Uterus (tissue), 4 donors: ENCODE measurements around the gene KCTD11. TPM values are rescaled to one million over a fixed set of nuclear protein-coding genes. Genes with fewer than 3 reads are reported as not detected.

Experiments used
- DNase-seq, 2 donors: peaks; one replicate each; pipeline ENCODE4 v3.0.0-alpha.2; 2019 to 2020
- H3K27ac ChIP-seq, 2 donors: fragments of 200-600 bp; sonication (generic); 1 replicate in 1 of 2; 2 replicates in 1 of 2; pipeline ENCODE4 v1.5.1; 2016 to 2018
- H3K27me3 ChIP-seq, 2 donors: fragments of 200-600 bp; sonication (generic); one replicate each; pipeline ENCODE4 v1.5.1; 2018 to 2019; ENCODE audit warnings: control low read depth in 1 of 2
- H3K36me3 ChIP-seq, 2 donors: fragments of 200-600 bp; sonication (generic); one replicate each; pipeline ENCODE4 v1.5.1; 2019; ENCODE audit warnings: control low read depth in 1 of 2
- H3K4me1 ChIP-seq, 2 donors: fragments of 200-600 bp; sonication (generic); one replicate each; pipeline ENCODE4 v1.5.1; 2018 to 2019; ENCODE audit warnings: control low read depth in 1 of 2
- H3K4me3 ChIP-seq, 2 donors: fragments of 200-600 bp; sonication (generic); 1 replicate in 1 of 2; 2 replicates in 1 of 2; pipeline ENCODE4 v1.5.1; 2018 to 2019; ENCODE audit warnings: mild to moderate bottlenecking in 1 of 2
- H3K9me3 ChIP-seq, 2 donors: fragments of 200-600 bp; sonication (generic); one replicate each; pipeline ENCODE4 v1.5.1; 2019; ENCODE audit warnings: control low read depth in 1 of 2
- POLR2A ChIP-seq, 2 donors: fragments of 450-650 bp; IDR thresholded peaks; one replicate each; pipeline ENCODE4 v1.6.1; 2016; ENCODE audit warnings: antibody characterized with exemption in 2 of 2, mild to moderate bottlenecking in 1 of 2, moderate library complexity in 1 of 2
- intact Hi-C: fragments of 100-400 bp; cut with DNase I; formaldehyde crosslinking; loops from one replicate; pipeline ENCODE4 v1.15.1; 2023; ENCODE audit warnings: low total_unique reads
- total RNA-seq, 4 donors: library from RNA; depleted of rRNA in 3 of 4; stranded (reverse); fragments of >200 nt in 3 of 4; gene quantifications; one replicate each; pipeline versions ENCODE4 v1.1.0 to v1.2.4, GENCODE V29; 2014 to 2023
- TF ChIP-seq, protein P1 (sequence below), 4 experiments: fragments of 200-600 bp in 2 of 4; fragments of 450-650 bp in 2 of 4; sonication (generic) in 2 of 4; IDR thresholded peaks; one replicate each; pipeline ENCODE4 v1.5.1; 2016 to 2019; ENCODE audit warnings: antibody characterized with exemption in 4 of 4, mild to moderate bottlenecking in 2 of 4, moderate library complexity in 1 of 4
- donor health status: DM: yes; HTN: yes; CAD: no.

The KCTD11 gene
- total RNA-seq, 4 donors from 2014 or later, result 2.6 to 14.7 (median 7.2) TPM

- Histone ChIP-seq H3K4me3 (peak overlapping the region; percentile 64 to 100), H3K36me3 (no peaks in the 10 kb centered on the region), H3K27me3 (no peaks in the 10 kb centered on the region), H3K4me1 (peaks cover 10 to 17% of the 10 kb centered on the region in 2 donors), H3K27ac (peak overlapping the region; percentile 98 to 99), H3K9me3 (no peaks in the 10 kb centered on the region)
- DNase-seq, result peak; percentile 69 to 74
- TF ChIP-seq, protein P1, sequence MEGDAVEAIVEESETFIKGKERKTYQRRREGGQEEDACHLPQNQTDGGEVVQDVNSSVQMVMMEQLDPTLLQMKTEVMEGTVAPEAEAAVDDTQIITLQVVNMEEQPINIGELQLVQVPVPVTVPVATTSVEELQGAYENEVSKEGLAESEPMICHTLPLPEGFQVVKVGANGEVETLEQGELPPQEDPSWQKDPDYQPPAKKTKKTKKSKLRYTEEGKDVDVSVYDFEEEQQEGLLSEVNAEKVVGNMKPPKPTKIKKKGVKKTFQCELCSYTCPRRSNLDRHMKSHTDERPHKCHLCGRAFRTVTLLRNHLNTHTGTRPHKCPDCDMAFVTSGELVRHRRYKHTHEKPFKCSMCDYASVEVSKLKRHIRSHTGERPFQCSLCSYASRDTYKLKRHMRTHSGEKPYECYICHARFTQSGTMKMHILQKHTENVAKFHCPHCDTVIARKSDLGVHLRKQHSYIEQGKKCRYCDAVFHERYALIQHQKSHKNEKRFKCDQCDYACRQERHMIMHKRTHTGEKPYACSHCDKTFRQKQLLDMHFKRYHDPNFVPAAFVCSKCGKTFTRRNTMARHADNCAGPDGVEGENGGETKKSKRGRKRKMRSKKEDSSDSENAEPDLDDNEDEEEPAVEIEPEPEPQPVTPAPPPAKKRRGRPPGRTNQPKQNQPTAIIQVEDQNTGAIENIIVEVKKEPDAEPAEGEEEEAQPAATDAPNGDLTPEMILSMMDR (IDR thresholded peaks at IDR 0.05), result no peak
- peak in 1 of 2 donors; percentile 15 for TF ChIP-seq POLR2A (IDR thresholded peaks at IDR 0.05)
- intact Hi-C loops, result no loop called here
Observed at GRCh38 chr17:7308625-7309433, 43.1 kb upstream of the KCTD11 start.

DNA sequence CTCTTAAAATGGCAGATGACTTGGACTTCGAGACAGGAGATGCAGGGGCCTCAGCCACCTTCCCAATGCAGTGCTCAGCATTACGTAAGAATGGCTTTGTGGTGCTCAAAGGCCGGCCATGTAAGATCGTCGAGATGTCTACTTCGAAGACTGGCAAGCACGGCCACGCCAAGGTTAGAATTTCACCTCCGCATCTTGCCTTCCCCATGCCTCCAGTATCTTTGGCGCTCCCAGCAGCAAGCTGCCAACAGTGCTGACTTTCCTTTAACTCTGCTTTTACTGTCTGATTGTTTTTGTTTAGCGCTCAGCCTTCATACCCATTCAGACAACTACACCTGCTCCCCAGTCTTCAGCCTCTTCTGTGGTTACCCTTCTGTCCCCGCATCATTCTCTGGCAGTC lies 42.3 kb upstream of the KCTD11 start:
- TF ChIP-seq POLR2A (IDR thresholded peaks at IDR 0.05), result no peak
- TF ChIP-seq, protein P1 (IDR thresholded peaks at IDR 0.05), result no peak
- peak overlapping the region in 1 of 2 donors; percentile 98 for H3K27ac ChIP-seq
- H3K36me3 ChIP-seq, result no peaks in the 10 kb centered on the region
- intact Hi-C loops, result no loop called here
- no peak overlapping the region for H3K4me3 ChIP-seq
- peaks cover 10 to 17% of the 10 kb centered on the region in 2 donors for H3K4me1 ChIP-seq
- no peaks in the 10 kb centered on the region for H3K9me3 ChIP-seq
- no peak for DNase-seq
- no peaks in the 10 kb centered on the region for H3K27me3 ChIP-seq

DNA sequence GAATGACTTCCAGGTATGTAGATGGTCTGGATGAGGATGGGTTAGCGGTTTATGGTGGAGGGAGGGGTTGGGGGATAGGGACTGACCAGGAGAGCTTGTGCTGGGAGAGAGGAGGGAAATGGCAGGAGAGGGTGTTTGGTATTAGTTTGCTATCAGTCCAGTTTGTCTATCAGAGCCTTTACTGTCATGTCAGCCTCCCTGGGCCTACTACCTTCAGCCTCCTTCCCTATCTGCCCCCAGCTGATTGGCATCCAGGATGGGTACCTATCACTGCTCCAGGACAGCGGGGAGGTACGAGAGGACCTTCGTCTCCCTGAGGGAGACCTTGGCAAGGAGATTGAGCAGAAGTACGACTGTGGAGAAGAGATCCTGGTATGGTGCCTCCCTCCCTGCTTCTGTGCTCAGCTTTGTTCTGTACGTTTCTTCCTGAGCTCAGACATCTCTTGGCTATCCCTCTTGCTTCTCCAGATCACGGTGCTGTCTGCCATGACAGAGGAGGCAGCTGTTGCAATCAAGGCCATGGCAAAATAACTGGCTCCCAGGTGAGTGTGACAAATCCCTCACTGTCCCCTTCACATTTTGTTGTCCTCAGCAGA lies 40.8 kb upstream of the KCTD11 start:
- peaks cover 10 to 17% of the 10 kb centered on the region in 2 donors for H3K4me1 ChIP-seq
- H3K4me3 ChIP-seq, result no peak overlapping the region
- H3K9me3 ChIP-seq, result no peaks in the 10 kb centered on the region
- no peaks in the 10 kb centered on the region for H3K27me3 ChIP-seq
- no peak for DNase-seq
- TF ChIP-seq POLR2A (IDR thresholded peaks at IDR 0.05), result no peak
- TF ChIP-seq, protein P1 (IDR thresholded peaks at IDR 0.05), result no peak
- intact Hi-C loops, result no loop called here
- no peak overlapping the region for H3K27ac ChIP-seq
- no peaks in the 10 kb centered on the region for H3K36me3 ChIP-seq

GRCh38 chr17:7312432-7313087 lies 39.4 kb upstream of the KCTD11 start:
- no peak overlapping the region for H3K4me3 ChIP-seq
- peaks cover 10 to 17% of the 10 kb centered on the region in 2 donors for H3K4me1 ChIP-seq
- no peaks in the 10 kb centered on the region for H3K9me3 ChIP-seq
- no peak overlapping the region for H3K27ac ChIP-seq
- no peaks in the 10 kb centered on the region for H3K27me3 ChIP-seq
- DNase-seq, result no peak
- intact Hi-C loops, result no loop called here
- TF ChIP-seq POLR2A (IDR thresholded peaks at IDR 0.05), result no peak
- TF ChIP-seq, protein P1 (IDR thresholded peaks at IDR 0.05), result no peak
- no peaks in the 10 kb centered on the region for H3K36me3 ChIP-seq
